HG03457 (cell line): ENCODE data around the gene USP36.
A peak's percentile ranks its signal among the peaks of the same experiment; 100 is the strongest.
"Not testable (repeated sequence)": the region's sequence is repeated elsewhere in the genome, so short reads cannot be mapped to it uniquely, and the experiment has no call there.

Source experiments
- ATAC-seq: cut with Tn5 transposase; IDR thresholded peaks from one replicate; pipeline ENCODE4 v1.9.1; 2021; ENCODE audit warnings: moderate number of reproducible peaks; ENCODE audit not compliant: unreplicated experiment

Gene USP36

DNA sequence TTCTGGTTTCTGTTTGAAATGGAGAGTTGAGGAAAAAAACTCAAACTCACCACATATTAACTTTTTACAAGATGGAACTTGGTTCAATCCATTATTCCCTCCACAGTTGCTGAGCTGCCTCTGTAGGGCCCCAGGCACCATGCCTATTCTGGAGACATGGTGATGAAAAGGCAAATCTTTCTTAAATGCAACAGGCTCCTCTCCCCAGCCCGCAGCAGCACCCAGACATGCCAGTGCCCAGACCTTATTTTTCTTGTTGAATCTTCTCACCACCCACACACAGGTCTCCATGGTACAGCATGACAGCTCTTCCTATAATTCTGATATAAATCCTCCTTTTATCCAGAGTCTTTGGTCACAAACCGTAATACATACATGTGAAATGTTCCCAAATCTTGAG, 66.2 kb downstream of the USP36 start:
- ATAC-seq: no peak

DNA sequence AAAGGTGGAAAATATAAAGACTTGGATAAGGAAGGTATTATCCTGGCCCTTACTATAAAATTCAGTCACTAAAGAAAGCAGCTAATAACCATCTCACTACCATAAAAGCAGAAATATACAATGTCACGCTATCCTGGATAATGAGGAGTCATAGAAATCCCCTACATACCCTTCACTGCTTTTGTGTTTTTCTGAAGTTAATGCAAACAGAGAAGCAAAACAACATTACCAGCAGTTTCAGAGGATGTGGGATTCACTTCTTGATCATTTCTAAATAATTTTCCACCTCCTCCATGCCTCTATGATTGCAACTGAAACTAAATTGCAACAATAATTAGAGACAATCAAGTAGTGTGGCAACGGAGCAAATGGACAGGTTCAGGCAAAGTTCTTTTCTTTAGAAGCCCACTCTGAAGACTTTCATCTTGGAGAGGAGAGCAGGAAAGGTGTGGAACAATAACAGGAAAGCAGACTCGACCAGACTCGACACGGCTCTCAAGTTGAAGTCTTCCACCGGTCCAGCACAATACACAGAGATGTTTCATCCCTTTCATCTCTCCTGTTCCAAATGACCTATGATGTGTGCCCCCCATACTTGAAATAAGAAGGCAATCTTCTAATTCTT, 68.7 kb downstream of the USP36 start:
- no peak for ATAC-seq

DNA sequence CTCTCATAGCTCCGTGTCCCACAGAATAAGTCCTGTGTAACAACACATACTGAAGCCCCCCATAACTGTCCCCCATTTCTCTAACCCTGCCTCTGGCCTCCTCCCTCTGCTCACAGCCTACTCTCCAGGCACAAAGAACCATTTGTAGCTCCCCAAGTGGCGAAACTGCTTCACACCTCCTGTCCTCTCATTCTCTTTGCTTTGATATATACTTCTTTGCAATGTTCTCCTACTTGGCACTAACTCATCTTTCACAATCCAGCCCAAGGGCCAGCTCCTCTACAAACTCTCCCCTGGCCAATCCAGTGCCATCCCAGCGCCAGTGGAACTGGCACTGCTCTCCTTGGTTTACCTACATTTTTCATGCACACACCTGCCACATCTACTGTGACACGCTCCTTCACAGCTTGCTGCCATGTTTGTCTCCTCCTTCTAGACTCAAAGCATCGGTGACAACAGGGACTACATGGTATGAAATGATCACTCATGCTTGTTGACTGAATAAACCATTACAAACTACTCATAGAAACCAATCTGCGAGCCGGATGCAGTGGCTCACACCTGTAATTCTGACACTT, 71.3 kb downstream of the USP36 start:
- ATAC-seq: no peak

DNA sequence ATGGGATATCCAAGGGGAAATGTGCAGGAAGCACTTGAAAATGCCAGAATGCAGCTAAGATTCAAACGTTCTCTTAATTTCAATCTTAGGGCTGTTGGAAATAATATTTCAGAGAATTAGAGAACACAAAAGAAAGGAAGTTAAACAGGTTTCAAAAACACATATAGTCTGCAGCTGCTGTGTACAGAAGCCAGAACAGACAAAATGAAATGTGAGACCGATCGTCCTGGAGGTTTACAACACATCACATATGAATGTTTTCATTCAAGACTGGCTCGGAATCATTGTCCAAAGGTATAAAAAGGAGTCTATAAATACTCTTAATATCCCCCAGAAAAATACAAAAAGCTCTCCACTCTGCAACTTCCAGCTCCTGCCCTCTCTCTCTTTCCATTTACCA, 72.8 kb downstream of the USP36 start:
- ATAC-seq: no peak

DNA sequence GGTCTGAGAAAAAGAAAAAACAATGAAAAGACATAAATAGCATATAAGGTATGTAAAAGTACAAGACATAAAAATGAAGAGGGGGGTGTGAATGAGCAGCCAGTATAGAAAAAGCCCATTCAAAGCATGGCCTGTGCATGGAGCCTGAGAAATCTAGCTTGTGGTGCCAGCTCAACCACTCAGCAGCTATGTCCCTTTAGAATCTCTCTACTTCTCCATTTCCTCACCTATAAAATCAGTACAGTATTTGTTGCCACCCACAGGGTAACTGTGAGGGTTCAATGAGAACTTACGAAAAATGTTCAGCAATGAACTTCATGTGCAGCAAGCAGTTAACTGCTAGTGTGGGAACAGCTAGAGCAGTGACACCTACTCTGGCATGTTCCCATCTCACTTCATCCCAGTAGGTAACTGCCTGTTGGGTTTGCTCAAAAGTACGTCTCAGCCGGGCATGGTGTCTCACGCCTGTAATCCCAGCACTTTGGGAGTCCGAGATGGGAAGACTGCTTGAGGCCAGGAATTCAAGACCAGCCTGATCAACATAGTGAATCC, 73.8 kb downstream of the USP36 start:
- ATAC-seq: no peak

DNA sequence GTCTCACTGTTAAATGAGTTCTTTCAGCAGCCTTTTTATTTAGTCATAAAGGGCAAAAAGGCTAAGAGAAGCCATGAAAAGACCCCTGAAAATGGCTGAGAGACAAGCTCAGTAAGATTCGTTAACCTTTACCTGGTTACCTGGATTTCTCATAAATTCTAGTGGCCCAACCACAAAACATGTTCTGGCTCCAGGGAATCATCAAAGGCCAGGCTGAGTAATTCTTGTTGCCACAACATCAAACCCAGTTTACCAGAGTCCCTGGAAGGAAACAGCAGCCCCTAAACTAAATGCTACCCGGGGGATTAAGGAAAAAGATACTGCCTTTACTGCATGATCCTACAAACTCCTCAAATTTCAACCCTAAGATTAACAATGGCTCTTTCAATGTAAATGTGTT, 74.4 kb downstream of the USP36 start:
- ATAC-seq: no peak

DNA sequence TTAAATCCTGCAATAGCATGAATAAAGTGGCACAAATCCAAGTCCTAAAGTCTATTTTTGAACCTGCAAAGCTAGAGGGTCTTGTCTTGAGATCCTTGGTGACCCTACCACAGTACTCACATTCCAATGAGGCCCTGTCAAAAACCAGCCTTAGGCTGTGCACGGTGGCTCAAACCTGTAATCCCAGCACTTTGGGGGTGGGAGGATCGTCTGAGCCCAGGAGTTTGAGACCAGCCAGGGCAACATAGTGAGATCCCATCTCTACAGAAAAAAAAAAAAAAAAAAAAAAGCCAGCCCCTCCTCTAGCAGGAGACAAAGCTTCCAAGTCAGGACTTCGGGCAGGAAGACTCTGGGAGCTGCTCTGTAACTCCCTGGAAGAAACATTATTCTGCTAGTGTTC, 74.8 kb downstream of the USP36 start:
- no peak for ATAC-seq

DNA sequence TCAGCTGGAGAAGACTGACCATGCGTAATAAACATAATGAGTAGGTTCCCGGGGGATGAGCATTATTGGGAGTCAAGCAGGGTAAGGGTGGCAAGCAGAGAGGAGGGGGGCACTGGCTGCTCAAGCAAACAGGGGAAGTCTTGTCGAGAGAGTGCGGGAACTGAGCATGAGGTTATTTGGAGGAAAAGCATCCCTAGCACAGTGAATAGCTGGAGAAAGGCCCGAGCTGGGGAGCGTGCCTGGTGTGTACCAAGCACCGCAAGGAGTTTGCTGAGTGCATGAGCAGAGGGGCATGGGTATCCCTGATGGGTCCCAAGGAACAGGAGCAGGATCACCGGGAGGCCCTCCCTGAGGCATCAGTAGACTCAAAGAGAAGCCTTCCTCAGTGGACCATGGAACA, 75.7 kb downstream of the USP36 start:
- no peak for ATAC-seq

DNA sequence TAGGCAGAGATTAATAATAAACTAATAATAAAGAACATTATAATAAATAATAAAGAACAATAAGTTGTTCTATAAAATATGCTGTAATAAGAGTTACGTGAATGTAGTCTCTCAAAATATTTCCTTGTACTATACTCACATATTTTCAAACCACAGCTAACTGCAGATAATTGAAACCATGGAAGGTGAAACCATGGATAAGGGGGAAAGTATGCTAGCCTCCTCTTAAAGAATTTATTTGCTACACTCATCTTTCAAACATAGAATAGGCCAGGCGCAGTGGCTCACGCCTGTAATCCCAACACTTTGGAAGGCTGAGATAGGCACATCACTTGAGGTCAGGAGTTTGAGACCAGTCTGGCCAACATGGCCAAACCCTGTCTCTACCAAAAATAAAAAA, 77.1 kb downstream of the USP36 start:
- ATAC-seq: no peak

DNA sequence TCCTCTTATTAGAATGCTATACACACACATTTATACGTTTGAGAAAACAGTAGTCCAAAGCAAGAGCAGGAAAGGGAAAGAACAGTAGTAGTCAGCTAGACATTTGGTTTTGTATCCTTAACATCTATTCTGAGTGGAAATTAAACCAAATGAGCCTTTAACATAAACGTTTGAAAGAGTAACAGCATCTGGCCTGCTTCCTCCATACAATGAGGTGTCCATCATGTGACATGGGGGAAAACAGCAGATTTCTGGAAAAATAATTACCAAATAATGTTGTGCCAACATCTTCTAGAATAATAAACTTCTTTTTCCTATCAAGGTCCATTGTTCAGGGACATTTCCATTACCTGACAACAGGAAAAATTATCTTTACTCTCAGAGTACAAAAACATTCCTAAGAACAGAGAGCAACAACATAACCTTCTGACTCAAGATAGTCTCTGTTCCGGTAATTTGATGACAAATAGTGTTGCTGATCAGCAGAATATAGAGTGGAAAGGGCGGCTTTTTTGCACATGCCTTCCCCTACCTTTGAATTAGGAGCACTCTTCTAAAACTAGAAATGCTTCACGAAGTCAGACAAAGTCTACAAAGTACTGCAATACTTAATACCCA, 78.7 kb downstream of the USP36 start:
- ATAC-seq: no peak

DNA sequence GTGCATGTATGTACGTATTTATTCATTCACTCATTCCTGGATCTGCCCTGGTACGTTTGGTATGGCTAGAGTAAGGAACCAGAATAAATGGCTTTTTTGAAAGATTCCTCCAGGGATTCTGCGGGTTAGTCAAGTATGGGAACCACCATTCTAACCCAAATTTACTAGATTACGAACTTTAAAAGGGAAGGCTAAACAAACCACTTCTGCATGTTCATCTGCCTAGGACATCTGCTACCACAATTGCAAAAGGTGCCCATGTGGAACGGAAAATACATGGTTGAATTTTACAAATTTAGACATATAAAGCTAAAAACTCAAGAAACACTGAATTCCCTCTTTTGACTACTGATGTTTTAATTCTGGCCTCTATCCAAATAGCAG, 80.7 kb downstream of the USP36 start:
- ATAC-seq: no peak

DNA sequence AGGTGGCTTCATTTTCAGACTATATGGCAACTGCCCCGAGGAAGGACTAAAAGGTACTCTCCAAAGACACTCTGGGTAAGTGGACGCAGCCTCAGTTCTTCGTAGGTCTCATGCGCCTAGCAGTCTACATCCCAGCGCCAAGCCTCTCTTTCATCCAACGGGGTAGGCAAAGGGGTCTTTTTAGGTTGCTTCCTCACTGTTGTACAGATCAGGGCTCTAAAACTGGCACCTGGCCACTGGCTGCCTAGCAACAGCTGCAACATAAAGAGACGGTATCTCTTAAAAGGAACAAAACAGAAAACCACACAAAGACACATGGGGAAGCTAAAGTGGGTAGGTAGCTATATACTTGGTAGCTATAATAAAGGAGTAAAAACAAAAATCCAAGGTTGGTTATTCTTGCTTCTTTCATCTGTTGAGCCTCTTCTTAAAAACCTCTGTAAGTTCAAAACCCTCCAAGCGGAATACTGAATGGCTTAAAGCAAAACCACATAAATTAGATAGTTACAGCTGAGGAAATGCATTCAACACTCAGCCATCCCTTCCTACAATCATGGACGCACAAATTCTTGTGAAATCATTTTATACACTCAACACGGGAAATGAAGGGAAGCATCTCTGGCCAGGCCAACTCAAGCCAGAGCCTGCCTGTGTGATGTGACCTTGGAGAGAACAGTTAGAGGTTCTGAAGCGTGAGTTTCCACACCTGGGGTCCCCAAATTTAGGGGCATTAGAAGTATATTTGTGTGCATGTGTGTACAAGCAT, 81.2 kb downstream of the USP36 start:
- peak; percentile 43 for ATAC-seq

DNA sequence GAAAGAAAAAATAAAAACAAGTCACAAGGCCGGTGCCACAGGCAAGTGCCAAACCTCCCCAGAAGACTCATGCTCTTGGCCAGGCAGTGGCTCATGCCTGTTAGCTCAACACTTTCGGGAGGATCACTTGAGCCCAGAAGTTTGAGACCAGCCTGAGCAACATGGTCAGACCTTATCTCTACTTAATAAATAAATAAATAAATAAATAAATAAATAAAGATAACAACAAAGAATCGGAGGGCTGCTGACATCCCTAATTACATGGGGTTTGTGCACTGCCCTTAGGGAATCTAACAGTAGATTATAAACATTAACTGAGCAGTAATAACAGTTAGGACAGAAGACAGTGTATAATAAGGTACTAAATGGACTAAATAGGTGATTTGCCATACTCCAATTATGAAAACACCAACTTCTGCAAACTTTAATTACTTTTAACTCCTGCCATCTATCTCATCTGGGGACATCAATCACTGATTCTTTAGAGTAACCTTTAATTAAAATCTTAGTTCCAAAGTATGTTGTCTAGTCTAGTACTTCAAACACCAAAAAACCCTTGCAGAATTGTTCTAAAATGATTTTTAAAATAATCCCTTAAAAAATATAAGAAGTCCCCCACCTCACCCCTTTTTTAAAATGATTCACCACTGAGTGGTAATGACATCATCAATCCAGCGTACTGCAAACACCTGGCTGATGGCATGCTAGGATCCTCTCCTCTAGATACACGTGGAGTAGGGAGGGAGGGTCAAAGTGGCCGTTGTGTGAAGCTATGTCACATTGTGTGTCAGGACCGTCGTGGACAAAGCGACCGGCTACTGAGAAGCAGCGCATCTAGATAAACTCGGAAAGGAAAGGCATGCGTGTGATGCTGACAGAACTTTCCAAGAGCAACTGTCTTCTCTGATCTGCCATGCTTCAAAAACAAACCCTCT, 87.0 kb downstream of the USP36 start:
- no peak for ATAC-seq

DNA sequence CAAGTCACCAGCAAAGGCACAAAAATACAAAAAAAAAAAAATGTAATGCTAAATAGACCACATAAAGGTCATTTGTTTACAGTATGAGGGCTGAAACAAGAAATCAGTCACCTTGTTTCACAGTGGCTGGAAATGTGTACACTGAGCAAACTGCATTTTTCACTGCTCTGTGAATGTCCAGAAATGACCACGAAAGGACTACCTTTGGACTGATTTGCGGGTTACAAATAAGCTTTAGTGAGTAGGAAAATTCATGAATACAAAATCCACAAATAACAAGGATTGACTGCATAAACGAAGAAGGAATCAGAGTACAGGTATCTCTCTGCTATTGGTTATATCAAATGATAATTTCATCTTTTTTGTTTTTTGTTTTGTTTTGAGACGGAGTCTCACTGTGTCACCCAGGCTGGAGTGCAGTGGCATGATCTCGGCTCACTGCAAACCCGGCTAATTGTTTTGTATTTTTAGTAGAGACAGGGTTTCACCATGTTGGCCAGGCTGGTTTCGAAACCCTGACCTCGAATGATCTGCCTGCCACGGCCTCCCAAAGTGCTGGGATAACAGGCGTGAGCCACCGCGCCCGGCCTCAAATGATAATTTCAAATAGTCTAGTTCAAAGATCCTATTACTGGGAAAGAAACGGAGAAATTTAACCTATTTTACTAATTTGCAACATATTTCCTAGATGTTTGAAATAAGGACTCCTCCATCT, 89.0 kb downstream of the USP36 start:
- ATAC-seq: no peak

DNA sequence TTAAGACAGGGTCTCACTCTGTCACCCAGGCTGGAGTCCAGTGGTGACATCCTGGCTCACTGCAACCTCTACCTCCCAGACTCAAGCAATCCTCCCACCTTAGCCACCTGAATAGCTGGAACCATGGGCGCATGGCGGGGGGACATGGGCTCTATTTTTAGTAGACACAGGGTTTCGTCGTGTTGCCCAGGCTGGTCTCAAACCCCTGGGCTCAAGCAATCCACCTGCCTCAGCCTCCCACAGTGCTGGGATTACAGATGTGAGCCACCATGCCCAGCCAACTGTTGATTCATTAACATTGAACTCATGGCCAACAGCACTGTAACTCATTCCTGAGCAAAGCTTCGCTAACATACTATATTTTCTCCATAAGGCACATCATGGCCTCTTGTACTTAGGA, 89.6 kb downstream of the USP36 start:
- not testable (repeated sequence) for ATAC-seq

DNA sequence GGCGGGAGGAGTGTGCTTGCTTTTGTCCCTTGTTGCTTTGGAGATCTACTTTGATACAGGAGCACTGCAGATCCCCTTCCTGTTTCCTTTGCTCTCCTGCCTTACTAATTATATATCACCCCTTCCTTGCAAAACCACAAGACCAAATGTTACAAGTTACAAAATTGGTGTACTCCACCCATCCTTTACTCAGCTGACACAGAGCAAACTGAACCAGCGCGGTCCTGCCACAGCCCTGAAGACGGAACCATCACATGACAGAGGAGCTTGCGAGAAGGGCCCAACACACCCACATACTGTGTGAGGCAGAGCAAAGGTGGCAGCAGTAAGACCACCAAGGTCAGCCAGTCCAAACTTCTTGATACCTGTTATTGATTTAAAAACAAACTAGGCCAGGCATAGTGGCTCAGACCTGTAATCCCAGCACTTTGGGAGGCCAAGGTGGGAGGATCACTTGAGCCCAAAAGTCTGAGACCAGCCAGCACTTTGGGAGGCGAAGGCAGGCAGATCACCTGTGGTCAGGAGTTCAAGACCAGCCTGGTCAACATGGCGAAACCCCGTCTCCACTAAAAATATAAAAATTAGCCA, 91.8 kb downstream of the USP36 start:
- ATAC-seq: no peak

DNA sequence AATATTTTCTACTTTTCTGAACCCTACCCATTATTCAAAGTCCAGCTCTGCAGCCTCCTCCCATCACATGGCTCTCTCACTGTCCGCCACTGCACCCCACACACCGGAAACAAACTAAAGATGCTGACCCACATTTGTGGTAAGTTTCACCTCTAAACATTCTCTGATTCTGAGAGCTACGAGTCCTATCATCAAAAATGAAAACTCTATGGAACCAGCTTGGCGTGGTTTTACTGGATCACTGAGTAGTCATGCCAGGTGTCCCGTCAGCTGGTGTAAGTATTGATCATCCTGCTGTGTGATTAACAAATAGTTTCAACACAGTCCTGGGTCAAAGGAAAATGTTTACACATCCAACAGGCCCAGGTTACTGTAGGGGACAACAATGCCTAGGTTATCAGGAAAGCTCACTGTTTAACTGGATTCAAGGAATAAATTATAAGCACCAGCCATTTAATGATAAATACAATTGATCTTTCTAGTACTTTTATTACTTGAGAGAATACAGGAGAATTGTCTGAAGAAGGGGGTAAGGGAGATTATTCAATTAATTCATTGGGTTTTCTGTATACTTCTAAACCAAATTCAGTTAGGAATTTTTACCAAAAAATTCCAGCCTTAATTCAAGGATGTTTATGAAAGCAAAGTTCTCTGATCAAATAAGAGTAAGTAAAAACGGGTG, 92.4 kb downstream of the USP36 start:
- peak; percentile 51 for ATAC-seq

DNA sequence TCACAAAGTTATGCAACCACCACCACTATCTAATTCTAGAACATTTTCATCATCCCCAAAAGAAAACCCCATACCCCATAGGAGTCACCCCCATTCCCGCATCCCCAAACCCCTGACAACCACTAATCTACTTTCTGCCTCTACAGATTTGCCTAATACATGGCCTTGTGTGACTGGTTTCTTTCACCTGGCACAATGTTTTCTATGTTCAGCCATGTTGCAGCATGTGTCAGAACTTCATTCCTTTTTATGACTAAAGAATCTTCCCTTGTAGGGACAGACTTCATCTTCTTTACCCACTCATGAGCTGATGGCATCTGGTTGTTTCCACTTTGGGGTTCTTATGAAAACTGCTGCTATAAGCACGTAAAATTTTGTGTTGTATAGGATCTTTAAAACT, 93.1 kb downstream of the USP36 start:
- no peak for ATAC-seq

DNA sequence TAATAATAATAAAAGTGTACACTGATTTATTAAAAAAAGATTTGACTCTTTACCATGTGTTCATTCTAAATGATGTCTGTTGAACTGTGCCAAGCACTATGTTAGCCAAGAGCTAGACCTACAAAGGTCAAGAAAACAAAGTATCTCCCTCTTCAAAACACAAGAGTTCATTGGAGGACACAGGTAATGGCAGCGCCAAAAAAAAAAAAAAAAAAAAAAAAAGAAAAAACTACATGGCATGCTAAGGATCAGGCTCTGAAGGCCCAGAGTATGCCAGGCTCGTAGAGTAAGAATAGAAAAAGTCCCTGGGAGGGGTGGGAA, 93.7 kb downstream of the USP36 start:
- no peak for ATAC-seq
